GM23248 (cell line): Measurements from ENCODE around the gene IL13RA1. TPM values are rescaled to one million over a fixed set of nuclear protein-coding genes. Genes with fewer than 3 reads are reported as not detected.

Source experiments
- DNase-seq: peaks from one replicate; pipeline ENCODE4 v3.0.0-alpha.2; 2015
- H2AFZ ChIP-seq: fragments of 200-600 bp; sonication (generic); 2 replicates; pipeline ENCODE4 v1.6.1; 2016; ENCODE audit warnings: antibody characterized with exemption
- H3F3A ChIP-seq: fragments of 200-600 bp; sonication (generic); 2 replicates; pipeline ENCODE4 v1.6.1; 2016; ENCODE audit warnings: mild to moderate bottlenecking, antibody characterized with exemption, mixed run types; ENCODE audit not compliant: insufficient read depth
- H3K27ac ChIP-seq: fragments of 200-600 bp; sonication (generic); 2 replicates; pipeline ENCODE4 v1.5.1; 2016; ENCODE audit warnings: mild to moderate bottlenecking
- H3K27me3 ChIP-seq: fragments of 200-600 bp; sonication (generic); replicated peaks from 2 replicates; pipeline ENCODE4 v1.6.1; 2016; ENCODE audit warnings: mild to moderate bottlenecking; ENCODE audit not compliant: insufficient read depth
- H3K36me3 ChIP-seq: fragments of 200-600 bp; sonication (generic); 2 replicates; pipeline ENCODE4 v1.6.1; 2016; ENCODE audit warnings: low read depth, mild to moderate bottlenecking
- H3K4me1 ChIP-seq: fragments of 200-600 bp; sonication (generic); 2 replicates; pipeline ENCODE4 v1.6.1; 2016; ENCODE audit warnings: mild to moderate bottlenecking; ENCODE audit not compliant: insufficient read depth
- H3K4me2 ChIP-seq: fragments of 200-600 bp; sonication (generic); one replicate; pipeline ENCODE4 v1.6.1; 2016; ENCODE audit warnings: mild to moderate bottlenecking; ENCODE audit not compliant: unreplicated experiment
- H3K4me3 ChIP-seq: fragments of 200-600 bp; sonication (generic); 2 replicates; pipeline ENCODE4 v1.5.1; 2016; ENCODE audit warnings: mild to moderate bottlenecking
- H3K79me2 ChIP-seq: fragments of 200-600 bp; sonication (generic); 2 replicates; pipeline ENCODE4 v1.6.1; 2016; ENCODE audit warnings: mild to moderate bottlenecking; ENCODE audit not compliant: insufficient read depth
- H3K9ac ChIP-seq: fragments of 200-600 bp; sonication (generic); 2 replicates; pipeline ENCODE4 v1.6.1; 2016; ENCODE audit warnings: mild to moderate bottlenecking
- H3K9me2 ChIP-seq: fragments of 200-600 bp; sonication (generic); 2 replicates; pipeline ENCODE4 v1.6.1; 2016; ENCODE audit warnings: mixed run types, mild to moderate bottlenecking, moderate library complexity; ENCODE audit not compliant: insufficient read depth
- H3K9me3 ChIP-seq: fragments of 200-600 bp; sonication (generic); one replicate; pipeline ENCODE4 v1.6.1; 2017; ENCODE audit warnings: low read depth
- H4K20me1 ChIP-seq: fragments of 200-600 bp; sonication (generic); 2 replicates; pipeline ENCODE4 v1.6.0; 2016; ENCODE audit not compliant: insufficient read depth
- EZH2 ChIP-seq: fragments of 200-600 bp; sonication (generic); IDR thresholded peaks from 2 replicates; pipeline ENCODE4 v1.6.1; 2018; ENCODE audit warnings: antibody characterized with exemption, mild to moderate bottlenecking; ENCODE audit not compliant: insufficient read depth, poor library complexity, severe bottlenecking
- EZH2phosphoT487 ChIP-seq: fragments of 200-600 bp; sonication (generic); IDR thresholded peaks from 2 replicates; pipeline ENCODE4 v1.6.1; 2018; ENCODE audit warnings: antibody characterized with exemption, moderate library complexity, mild to moderate bottlenecking, low read depth; ENCODE audit not compliant: insufficient read depth
- WGBS, 2 experiments: methylation state at CpG; one replicate each; pipeline ENCODE4 v1.1.6; 2015 to 2017; ENCODE audit warnings: low lambda C conversion rate in 2 of 2, low coverage in 1 of 2; ENCODE audit errors: missing lambda C conversion rate in 2 of 2; 5-methylcytosine and 5-hydroxymethylcytosine counted together
- in situ Hi-C: fragments of 300-500 bp; cut with MboI; formaldehyde crosslinking; loops from 2 replicates; pipeline ENCODE4 v1.15.0; 2020
- polyA plus RNA-seq: library from polyadenylated mRNA; unstranded; fragments of >200 nt; fragmentation: Nextera tagmentation; extraction: Ambion mirVana; gene quantifications from 2 replicates; pipeline ENCODE4 v1.2.1, GENCODE V29; 2016
- total RNA-seq: library from RNA; depleted of rRNA; stranded (reverse); fragments of >200 nt; shearing (Covaris generic); gene quantifications from 2 replicates; pipeline ENCODE4 v1.2.3, GENCODE V29; 2014

Gene IL13RA1
- total and polyA plus RNA-seq, 2 experiments from 2014 or later: 47.9 to 51.2 TPM

DNA sequence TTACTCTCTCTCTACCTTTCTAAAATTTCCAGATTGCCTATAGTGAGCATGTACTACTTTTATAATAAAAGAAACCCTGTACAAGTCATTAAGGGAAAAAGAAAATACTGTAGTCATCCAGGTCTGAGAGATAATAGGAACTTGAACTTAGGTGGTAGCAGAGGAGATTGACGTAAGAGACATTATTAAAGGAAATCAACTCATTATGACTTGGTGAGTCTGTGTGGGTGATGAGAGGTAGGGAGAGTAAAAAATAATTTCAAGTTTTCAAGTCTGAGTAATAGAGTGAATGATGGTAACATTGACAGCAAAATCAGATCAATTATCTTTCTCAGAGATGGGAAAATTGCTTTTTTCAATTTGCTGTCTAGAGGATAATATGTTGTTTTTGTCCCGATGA is 52.2 kb downstream of the IL13RA1 start:
- H3F3A ChIP-seq: no peaks in the 10 kb centered on the region
- no peaks in the 10 kb centered on the region for H3K36me3 ChIP-seq
- no peaks in the 10 kb centered on the region for H3K9me2 ChIP-seq
- TF ChIP-seq EZH2phosphoT487: no peak
- TF ChIP-seq EZH2: no peak
- H3K27me3 ChIP-seq: no peaks in the 10 kb centered on the region
- H3K9ac ChIP-seq: no peak overlapping the region
- H3K4me3 ChIP-seq: no peak overlapping the region
- in situ Hi-C loops: no loop called here
- H3K9me3 ChIP-seq: no peaks in the 10 kb centered on the region
- WGBS, 2 experiments: 28 to 41% methylated on average over 2 of the region's 2 CpGs
- DNase-seq: no peak
- H3K4me2 ChIP-seq: no peak overlapping the region
- no peaks in the 10 kb centered on the region for H3K79me2 ChIP-seq
- no peak overlapping the region for H2AFZ ChIP-seq
- peak overlapping the region; percentile 70 for H3K27ac ChIP-seq
- peaks cover 14% of the 10 kb centered on the region for H3K4me1 ChIP-seq
- H4K20me1 ChIP-seq: no peaks in the 10 kb centered on the region

DNA sequence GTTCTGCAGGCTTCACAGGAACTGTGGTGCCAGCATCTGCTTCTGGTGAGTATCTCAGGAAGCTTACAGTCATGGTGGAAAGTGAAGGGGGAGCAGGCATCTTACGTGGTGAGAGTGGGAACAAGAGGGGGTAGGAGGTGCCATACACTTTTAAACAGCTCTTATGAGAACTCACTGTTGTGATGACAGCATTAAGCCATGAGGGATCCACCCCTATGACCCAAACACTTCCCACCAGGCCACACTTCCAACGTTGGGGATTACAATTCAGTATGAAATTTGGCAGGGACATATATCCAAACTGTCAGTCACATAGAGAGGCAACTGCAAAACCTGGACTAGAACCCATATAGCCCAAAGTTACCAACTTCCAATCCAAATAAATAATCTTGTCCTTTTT is 53.1 kb downstream of the IL13RA1 start:
- no peaks in the 10 kb centered on the region for H3K9me3 ChIP-seq
- no peaks in the 10 kb centered on the region for H3K79me2 ChIP-seq
- no peaks in the 10 kb centered on the region for H3K36me3 ChIP-seq
- no peaks in the 10 kb centered on the region for H4K20me1 ChIP-seq
- no peak overlapping the region for H3K4me2 ChIP-seq
- no peaks in the 10 kb centered on the region for H3K9me2 ChIP-seq
- peak; percentile 28 for DNase-seq
- peak overlapping the region; percentile 28; the same call in 1 of the 2 replicates for H3K9ac ChIP-seq
- H3K27ac ChIP-seq: peak overlapping the region; percentile 70
- no peak overlapping the region for H2AFZ ChIP-seq
- H3K4me3 ChIP-seq: no peak overlapping the region
- TF ChIP-seq EZH2: no peak
- no peak for TF ChIP-seq EZH2phosphoT487
- H3K27me3 ChIP-seq: no peaks in the 10 kb centered on the region
- H3F3A ChIP-seq: no peaks in the 10 kb centered on the region
- peaks cover 14% of the 10 kb centered on the region for H3K4me1 ChIP-seq
- in situ Hi-C loops: no loop called here
- 5 to 6% methylated on average over 2 of the region's 2 CpGs for WGBS, 2 experiments

DNA sequence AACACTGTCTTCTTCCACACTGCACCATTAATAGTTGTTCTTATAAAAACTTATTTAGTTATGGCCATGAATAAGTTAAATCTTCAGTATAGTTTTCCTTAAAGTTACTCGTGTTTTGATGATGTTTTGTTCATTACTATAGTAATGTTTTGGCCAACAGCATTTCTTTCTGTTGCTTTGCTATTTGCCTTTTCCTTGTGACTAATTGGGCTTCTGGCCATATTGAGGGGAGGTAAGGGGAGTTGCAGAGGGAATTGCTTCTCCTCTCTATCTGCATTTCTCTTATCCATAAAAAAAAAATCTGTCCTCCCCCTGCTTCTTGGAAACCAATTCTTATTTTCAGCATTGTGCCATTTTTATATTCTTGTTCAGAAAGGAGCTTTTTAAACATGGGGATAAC is 53.5 kb downstream of the IL13RA1 start:
- Histone ChIP-seq H3K4me2 (no peak overlapping the region), H3K27me3 (no peaks in the 10 kb centered on the region), H3K9me3 (no peaks in the 10 kb centered on the region), H3K79me2 (no peaks in the 10 kb centered on the region), H3K27ac (peak overlapping the region; percentile 70), H4K20me1 (no peaks in the 10 kb centered on the region), H3K4me3 (no peak overlapping the region), H3K9me2 (no peaks in the 10 kb centered on the region), H3K4me1 (peaks cover 14% of the 10 kb centered on the region), H3K36me3 (no peaks in the 10 kb centered on the region), H2AFZ (no peak overlapping the region), H3K9ac (peak overlapping the region; percentile 28; the same call in 1 of the 2 replicates), H3F3A (no peaks in the 10 kb centered on the region)
- peak; percentile 48 for DNase-seq
- in situ Hi-C loops: no loop called here
- TF ChIP-seq EZH2phosphoT487: no peak
- no peak for TF ChIP-seq EZH2
- 0 to 11% methylated on average over 1 of the region's 1 CpG for WGBS, 2 experiments

GRCh38 chrX:118795528-118796280 is 68.3 kb downstream of the IL13RA1 start:
- H3K4me3 ChIP-seq: no peak overlapping the region
- H3K4me1 ChIP-seq: no peaks in the 10 kb centered on the region
- H3K27me3 ChIP-seq: no peaks in the 10 kb centered on the region
- no peaks in the 10 kb centered on the region for H3F3A ChIP-seq
- DNase-seq: no peak
- no peaks in the 10 kb centered on the region for H3K36me3 ChIP-seq
- no peak overlapping the region for H2AFZ ChIP-seq
- no peak for TF ChIP-seq EZH2phosphoT487
- TF ChIP-seq EZH2: no peak
- H3K27ac ChIP-seq: no peak overlapping the region
- no peak overlapping the region for H3K9ac ChIP-seq
- H4K20me1 ChIP-seq: no peaks in the 10 kb centered on the region
- in situ Hi-C loops: no loop called here
- WGBS, 2 experiments: 48 to 51% methylated on average over 5 of the region's 5 CpGs
- H3K4me2 ChIP-seq: no peak overlapping the region
- no peaks in the 10 kb centered on the region for H3K9me2 ChIP-seq
- no peaks in the 10 kb centered on the region for H3K79me2 ChIP-seq
- no peaks in the 10 kb centered on the region for H3K9me3 ChIP-seq
